Cardiac muscle cell (in vitro differentiated cells and primary cell): ENCODE data around the gene COL5A1. TPM values are rescaled to one million over a fixed set of nuclear protein-coding genes. Genes with fewer than 3 reads are reported as not detected.

Source experiments
- DNase-seq, 2 donors: peaks; one replicate each; pipeline versions ENCODE4 v3.0.0 to v3.0.0-alpha.2; 2010 to 2017; ENCODE audit warnings: low read depth in 1 of 2, low spot score in 1 of 2
- H3K27ac ChIP-seq: fragments of 200-600 bp; sonication (generic); 2 replicates; pipeline ENCODE4 v1.5.1; 2016
- H3K27me3 ChIP-seq: fragments of 200-600 bp; sonication (generic); 2 replicates; pipeline ENCODE4 v1.6.0; 2016; ENCODE audit warnings: control low read depth
- H3K36me3 ChIP-seq: fragments of 200-600 bp; sonication (generic); 2 replicates; pipeline ENCODE4 v1.5.1; 2016; ENCODE audit warnings: control low read depth
- H3K4me1 ChIP-seq: fragments of 200-600 bp; sonication (generic); 2 replicates; pipeline ENCODE4 v1.8.1; 2017; ENCODE audit warnings: low read depth, mild to moderate bottlenecking, mixed run types
- H3K4me3 ChIP-seq: fragments of 200-600 bp; sonication (generic); 2 replicates; pipeline ENCODE4 v1.5.1; 2016; ENCODE audit warnings: mild to moderate bottlenecking
- H3K9me3 ChIP-seq: fragments of 200-600 bp; sonication (generic); 2 replicates; pipeline ENCODE4 v1.5.1; 2017; ENCODE audit warnings: low read depth, mild to moderate bottlenecking, control low read depth
- CTCF ChIP-seq: IDR thresholded peaks from 2 replicates; pipeline ENCODE4 v1.5.1; 2012; ENCODE audit warnings: low read depth, mild to moderate bottlenecking, low read length
- polyA plus RNA-seq: library from polyadenylated mRNA; unstranded; fragments of >200 nt; fragmentation: Nextera tagmentation; extraction: Ambion mirVana; gene quantifications from 2 replicates; pipeline ENCODE4 v1.2.1, GENCODE V29; 2016
- total RNA-seq: library from RNA; depleted of rRNA; stranded (reverse); fragments of >200 nt; gene quantifications from 2 replicates; pipeline ENCODE4 v1.2.3, GENCODE V29; 2016

COL5A1 gene
- total and polyA plus RNA-seq, 2 experiments from 2014 or later, result 34.5 to 129 TPM

- no peak for DNase-seq
- no peaks in the 10 kb centered on the region for H3K9me3 ChIP-seq
- no peaks in the 10 kb centered on the region for H3K27me3 ChIP-seq
- H3K4me3 ChIP-seq, result no peak overlapping the region
- no peak for TF ChIP-seq CTCF
- H3K4me1 ChIP-seq, result no peaks in the 10 kb centered on the region
- no peaks in the 10 kb centered on the region for H3K36me3 ChIP-seq
- no peak overlapping the region for H3K27ac ChIP-seq
Measured at GRCh38 chr9:134834957-134835419, 193.4 kb downstream of the COL5A1 start.

GRCh38 chr9:134835448-134835847 is 193.8 kb downstream of the COL5A1 start:
- no peak overlapping the region for H3K4me3 ChIP-seq
- no peaks in the 10 kb centered on the region for H3K4me1 ChIP-seq
- H3K9me3 ChIP-seq, result no peaks in the 10 kb centered on the region
- no peaks in the 10 kb centered on the region for H3K27me3 ChIP-seq
- no peak for TF ChIP-seq CTCF
- H3K27ac ChIP-seq, result no peak overlapping the region
- no peaks in the 10 kb centered on the region for H3K36me3 ChIP-seq
- no peak for DNase-seq

- H3K4me3 ChIP-seq, result no peak overlapping the region
- H3K27ac ChIP-seq, result no peak overlapping the region
- no peaks in the 10 kb centered on the region for H3K9me3 ChIP-seq
- no peaks in the 10 kb centered on the region for H3K27me3 ChIP-seq
- no peak for DNase-seq
- no peaks in the 10 kb centered on the region for H3K4me1 ChIP-seq
- no peaks in the 10 kb centered on the region for H3K36me3 ChIP-seq
- no peak for TF ChIP-seq CTCF
Measured at GRCh38 chr9:134835987-134836386, 194.4 kb downstream of the COL5A1 start.

GRCh38 chr9:134836406-134836970 is 194.9 kb downstream of the COL5A1 start:
- no peaks in the 10 kb centered on the region for H3K4me1 ChIP-seq
- no peaks in the 10 kb centered on the region for H3K27me3 ChIP-seq
- H3K9me3 ChIP-seq, result no peaks in the 10 kb centered on the region
- no peak overlapping the region for H3K27ac ChIP-seq
- TF ChIP-seq CTCF, result no peak
- no peaks in the 10 kb centered on the region for H3K36me3 ChIP-seq
- no peak overlapping the region for H3K4me3 ChIP-seq
- DNase-seq, result no peak

GRCh38 chr9:134837529-134837928 is 195.9 kb downstream of the COL5A1 start:
- no peak for TF ChIP-seq CTCF
- Histone ChIP-seq H3K9me3 (no peaks in the 10 kb centered on the region), H3K4me1 (no peaks in the 10 kb centered on the region), H3K27ac (no peak overlapping the region), H3K36me3 (no peaks in the 10 kb centered on the region), H3K4me3 (no peak overlapping the region), H3K27me3 (no peaks in the 10 kb centered on the region)
- no peak for DNase-seq
